Measurements from ENCODE around the gene MYO18A.

MYO18A gene

DNA sequence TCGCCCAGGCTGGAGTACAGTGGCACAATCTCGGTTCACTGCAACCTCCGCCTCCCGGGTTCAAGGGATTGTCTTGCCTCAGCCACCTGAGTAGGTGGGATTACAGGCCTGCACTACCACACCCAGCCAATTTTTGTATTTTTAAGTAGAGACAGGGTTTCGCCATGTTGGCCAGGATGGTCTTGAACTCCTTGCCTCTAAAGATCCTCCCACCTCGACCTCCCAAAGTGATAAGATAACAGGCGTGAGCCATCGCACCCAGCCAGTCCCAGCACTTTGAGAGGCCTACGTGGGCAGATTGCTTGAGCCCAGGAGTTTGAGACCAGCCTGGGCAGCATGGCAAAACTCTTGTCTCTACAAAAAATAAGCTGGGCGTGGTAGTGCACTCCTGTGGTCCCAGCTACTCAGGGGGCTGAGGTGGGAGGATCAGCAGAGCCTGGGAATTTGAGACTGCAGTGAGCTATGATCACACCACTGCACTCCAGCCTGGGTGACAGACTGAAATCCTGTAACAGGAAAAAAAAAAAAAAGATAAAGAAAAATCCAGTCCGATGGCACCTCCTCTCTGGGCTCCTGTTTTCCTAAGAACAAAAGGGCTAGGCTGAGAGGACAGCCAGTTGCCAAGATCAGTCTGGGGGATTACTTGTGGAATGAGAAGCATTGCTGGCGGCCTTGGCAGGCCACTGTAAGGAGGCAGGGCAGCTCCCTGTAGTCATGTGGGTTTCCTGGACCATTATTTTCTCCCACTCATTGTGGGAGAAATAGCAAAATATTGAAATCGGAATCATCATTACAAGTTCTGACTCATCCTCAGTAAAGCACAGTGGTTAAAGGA lies 140.2 kb downstream of the MYO18A start:
- Histone ChIP-seq H3K9ac (ENCODE audit: low read depth in 1 of 2, low read length in 2 of 2) (no peak overlapping the region), H3K4me3 (ENCODE audit: low read depth in 1 of 2, low read length in 2 of 2) (no peak overlapping the region)

DNA sequence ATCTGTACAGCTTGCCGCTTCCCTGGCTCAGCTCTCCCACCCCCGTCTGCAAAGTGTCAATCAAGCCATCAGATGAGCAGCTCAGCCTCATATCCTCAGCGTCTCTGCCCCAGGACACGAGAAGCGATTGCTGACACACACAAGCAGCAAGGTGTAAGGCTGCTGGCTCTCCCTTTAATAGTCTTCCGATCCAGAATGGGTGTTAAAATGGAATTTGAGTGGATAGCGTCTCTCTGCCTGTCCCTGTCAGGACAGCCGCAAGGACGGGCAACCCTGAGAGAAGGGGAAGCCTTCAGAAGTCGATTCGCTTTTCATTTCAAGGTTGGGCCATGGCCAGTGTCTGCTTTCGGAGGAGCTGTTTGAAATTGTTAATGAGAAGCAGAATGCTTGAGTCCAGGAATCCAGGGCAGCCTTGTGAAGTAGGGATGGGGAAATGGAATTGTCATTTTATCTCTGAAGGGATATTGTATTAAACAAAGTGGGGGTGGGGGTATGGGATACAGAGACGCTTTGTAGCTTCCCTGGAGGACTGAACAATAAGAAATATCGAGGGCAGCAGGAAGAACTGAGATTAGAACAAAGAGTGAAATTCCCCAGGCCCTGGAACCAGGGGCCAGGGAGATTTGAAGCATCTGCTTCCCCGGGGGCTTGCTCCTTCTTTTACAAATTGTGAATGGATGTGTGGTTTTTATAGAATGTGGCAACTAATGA lies 142.0 kb downstream of the MYO18A start:
- H3K4me1 ChIP-seq (ENCODE audit: control insufficient read depth in 1 of 2, insufficient read depth in 2 of 2, low read length in 2 of 2), result peaks cover 9 to 11% of the 10 kb centered on the region in 2 donors
- peaks cover 5 to 10% of the 10 kb centered on the region in 2 donors for H3K27me3 ChIP-seq (ENCODE audit: control insufficient read depth in 1 of 2, insufficient read depth in 2 of 2, low read length in 2 of 2)
- no peaks in the 10 kb centered on the region for H3K36me3 ChIP-seq (ENCODE audit: control insufficient read depth in 1 of 2, insufficient read depth in 2 of 2, low read length in 2 of 2)
- H3K27ac ChIP-seq (ENCODE audit: low read depth, low read length), result no peak overlapping the region
- H3K9ac ChIP-seq (ENCODE audit: low read depth in 1 of 2, low read length in 2 of 2), result no peak overlapping the region
- no peak overlapping the region for H3K4me3 ChIP-seq (ENCODE audit: low read depth in 1 of 2, low read length in 2 of 2)
- peaks cover 6 to 8% of the 10 kb centered on the region in 2 donors for H3K9me3 ChIP-seq (ENCODE audit: control insufficient read depth in 1 of 2, low read length in 2 of 2)

More for the DNA sequence above, 140.2 kb downstream of the MYO18A start:
- H3K27ac ChIP-seq (ENCODE audit: low read depth, low read length), result no peak overlapping the region
- peaks cover 4 to 10% of the 10 kb centered on the region in 2 donors for H3K27me3 ChIP-seq (ENCODE audit: control insufficient read depth in 1 of 2, insufficient read depth in 2 of 2, low read length in 2 of 2)
- H3K4me1 ChIP-seq (ENCODE audit: control insufficient read depth in 1 of 2, insufficient read depth in 2 of 2, low read length in 2 of 2), result peaks cover 16 to 18% of the 10 kb centered on the region in 2 donors
- no peaks in the 10 kb centered on the region for H3K36me3 ChIP-seq (ENCODE audit: control insufficient read depth in 1 of 2, insufficient read depth in 2 of 2, low read length in 2 of 2)
- peaks cover 0 to under 1% of the 10 kb centered on the region in 2 donors for H3K9me3 ChIP-seq (ENCODE audit: control insufficient read depth in 1 of 2, low read length in 2 of 2)

DNA sequence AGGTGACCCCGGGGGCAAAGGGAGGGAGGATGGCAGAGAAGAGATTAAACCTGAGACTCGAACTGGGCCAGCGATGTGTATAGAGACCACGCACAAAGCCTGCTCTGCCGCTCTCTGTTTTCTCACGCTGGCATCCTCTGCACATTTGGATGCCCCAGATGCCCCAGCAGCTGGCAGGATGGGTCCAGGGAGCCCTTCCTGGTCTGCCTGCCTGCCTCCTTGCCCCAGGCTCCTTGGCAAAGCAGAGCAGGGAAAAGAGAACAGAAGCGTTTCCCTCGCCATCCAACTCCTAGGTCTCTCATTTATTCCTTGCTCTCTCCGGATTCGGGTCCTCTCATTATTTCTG lies 142.5 kb downstream of the MYO18A start:
- Histone ChIP-seq H3K4me3 (ENCODE audit: low read depth in 1 of 2, low read length in 2 of 2) (no peak overlapping the region), H3K4me1 (ENCODE audit: control insufficient read depth in 1 of 2, insufficient read depth in 2 of 2, low read length in 2 of 2) (peaks cover 4 to 6% of the 10 kb centered on the region in 2 donors), H3K9ac (ENCODE audit: low read depth in 1 of 2, low read length in 2 of 2) (no peak overlapping the region)

DNA sequence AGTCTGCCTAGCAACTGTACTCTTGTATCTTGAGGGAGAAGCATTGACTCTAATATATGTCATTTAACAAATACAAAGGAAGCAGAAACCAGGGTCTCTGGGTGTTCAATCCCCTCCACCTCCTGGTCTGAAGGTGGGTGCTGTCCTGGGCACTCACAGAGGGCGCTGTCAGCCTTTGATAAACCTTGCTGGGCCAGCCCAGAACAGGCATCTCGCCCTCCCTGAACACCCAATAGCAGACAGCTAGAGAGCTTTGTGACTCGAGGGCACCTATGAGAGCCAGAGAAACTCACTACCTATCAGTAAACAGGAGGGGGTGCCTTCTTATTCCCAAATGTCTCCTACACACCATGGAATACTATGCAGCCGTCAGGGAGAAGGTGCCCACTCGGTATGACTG lies 143.6 kb downstream of the MYO18A start:
- Histone ChIP-seq H3K4me1 (ENCODE audit: control insufficient read depth in 1 of 2, insufficient read depth in 2 of 2, low read length in 2 of 2) (no peaks in the 10 kb centered on the region), H3K9me3 (ENCODE audit: control insufficient read depth in 1 of 2, low read length in 2 of 2) (peaks cover 6 to 8% of the 10 kb centered on the region in 2 donors), H3K27me3 (ENCODE audit: control insufficient read depth in 1 of 2, insufficient read depth in 2 of 2, low read length in 2 of 2) (peaks cover 16 to 17% of the 10 kb centered on the region in 2 donors), H3K4me3 (ENCODE audit: low read depth in 1 of 2, low read length in 2 of 2) (no peak overlapping the region), H3K9ac (ENCODE audit: low read depth in 1 of 2, low read length in 2 of 2) (no peak overlapping the region), H3K36me3 (ENCODE audit: control insufficient read depth in 1 of 2, insufficient read depth in 2 of 2, low read length in 2 of 2) (no peaks in the 10 kb centered on the region), H3K27ac (ENCODE audit: low read depth, low read length) (no peak overlapping the region)

More for the DNA sequence above, 142.5 kb downstream of the MYO18A start:
- Histone ChIP-seq H3K27me3 (ENCODE audit: control insufficient read depth in 1 of 2, insufficient read depth in 2 of 2, low read length in 2 of 2) (peaks cover 10% of the 10 kb centered on the region in 2 donors), H3K27ac (ENCODE audit: low read depth, low read length) (no peak overlapping the region), H3K36me3 (ENCODE audit: control insufficient read depth in 1 of 2, insufficient read depth in 2 of 2, low read length in 2 of 2) (no peaks in the 10 kb centered on the region), H3K9me3 (ENCODE audit: control insufficient read depth in 1 of 2, low read length in 2 of 2) (peaks cover 6 to 8% of the 10 kb centered on the region in 2 donors)

DNA sequence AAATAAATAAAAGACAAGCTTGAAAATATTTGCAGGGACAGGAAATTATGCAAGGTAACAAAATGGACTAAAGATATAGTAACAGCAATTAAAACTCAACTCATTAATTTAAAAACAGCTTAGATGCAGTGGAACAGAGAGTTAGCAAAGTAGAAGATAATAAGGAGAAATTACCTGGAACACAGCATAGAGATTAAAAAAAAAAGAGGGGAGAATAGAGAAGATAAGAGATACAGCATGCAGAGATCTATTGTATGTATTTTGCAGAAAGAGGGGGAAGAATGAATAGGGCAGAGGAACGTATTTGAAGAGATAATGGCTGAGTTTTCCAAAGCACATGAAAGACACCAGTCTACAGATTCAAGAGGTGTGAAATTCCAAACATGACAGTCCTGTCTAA lies 145.7 kb downstream of the MYO18A start:
- Histone ChIP-seq H3K9me3 (ENCODE audit: control insufficient read depth in 1 of 2, low read length in 2 of 2) (peaks cover 6 to 8% of the 10 kb centered on the region in 2 donors), H3K27me3 (ENCODE audit: control insufficient read depth in 1 of 2, insufficient read depth in 2 of 2, low read length in 2 of 2) (peaks cover 17 to 21% of the 10 kb centered on the region in 2 donors), H3K27ac (ENCODE audit: low read depth, low read length) (no peak overlapping the region), H3K4me1 (ENCODE audit: control insufficient read depth in 1 of 2, insufficient read depth in 2 of 2, low read length in 2 of 2) (no peaks in the 10 kb centered on the region), H3K36me3 (ENCODE audit: control insufficient read depth in 1 of 2, insufficient read depth in 2 of 2, low read length in 2 of 2) (no peaks in the 10 kb centered on the region), H3K4me3 (ENCODE audit: low read depth in 1 of 2, low read length in 2 of 2) (no peak overlapping the region), H3K9ac (ENCODE audit: low read depth in 1 of 2, low read length in 2 of 2) (no peak overlapping the region)

DNA sequence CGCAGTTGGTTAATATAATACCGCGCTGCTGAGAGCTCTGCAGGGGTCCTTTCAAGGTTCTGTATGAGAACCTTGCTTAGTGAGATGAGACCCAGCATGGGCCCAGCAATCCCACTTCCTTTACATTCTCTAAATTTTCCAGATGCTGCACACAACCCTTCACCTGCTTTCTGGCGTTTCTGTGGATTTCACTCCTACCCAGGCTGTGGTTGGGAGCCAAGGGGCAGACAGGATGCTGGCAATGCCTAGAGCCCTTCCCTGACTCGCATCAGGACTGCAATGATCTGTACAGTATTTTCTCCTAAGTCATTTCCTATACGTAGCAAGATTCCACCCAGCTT lies 147.4 kb downstream of the MYO18A start:
- Histone ChIP-seq H3K4me1 (ENCODE audit: control insufficient read depth in 1 of 2, insufficient read depth in 2 of 2, low read length in 2 of 2) (no peaks in the 10 kb centered on the region), H3K4me3 (ENCODE audit: low read depth in 1 of 2, low read length in 2 of 2) (no peak overlapping the region), H3K9me3 (ENCODE audit: control insufficient read depth in 1 of 2, low read length in 2 of 2) (peaks cover 6 to 8% of the 10 kb centered on the region in 2 donors), H3K27me3 (ENCODE audit: control insufficient read depth in 1 of 2, insufficient read depth in 2 of 2, low read length in 2 of 2) (peaks cover 17 to 21% of the 10 kb centered on the region in 2 donors), H3K27ac (ENCODE audit: low read depth, low read length) (no peak overlapping the region), H3K36me3 (ENCODE audit: control insufficient read depth in 1 of 2, insufficient read depth in 2 of 2, low read length in 2 of 2) (no peaks in the 10 kb centered on the region), H3K9ac (ENCODE audit: low read depth in 1 of 2, low read length in 2 of 2) (no peak overlapping the region)

DNA sequence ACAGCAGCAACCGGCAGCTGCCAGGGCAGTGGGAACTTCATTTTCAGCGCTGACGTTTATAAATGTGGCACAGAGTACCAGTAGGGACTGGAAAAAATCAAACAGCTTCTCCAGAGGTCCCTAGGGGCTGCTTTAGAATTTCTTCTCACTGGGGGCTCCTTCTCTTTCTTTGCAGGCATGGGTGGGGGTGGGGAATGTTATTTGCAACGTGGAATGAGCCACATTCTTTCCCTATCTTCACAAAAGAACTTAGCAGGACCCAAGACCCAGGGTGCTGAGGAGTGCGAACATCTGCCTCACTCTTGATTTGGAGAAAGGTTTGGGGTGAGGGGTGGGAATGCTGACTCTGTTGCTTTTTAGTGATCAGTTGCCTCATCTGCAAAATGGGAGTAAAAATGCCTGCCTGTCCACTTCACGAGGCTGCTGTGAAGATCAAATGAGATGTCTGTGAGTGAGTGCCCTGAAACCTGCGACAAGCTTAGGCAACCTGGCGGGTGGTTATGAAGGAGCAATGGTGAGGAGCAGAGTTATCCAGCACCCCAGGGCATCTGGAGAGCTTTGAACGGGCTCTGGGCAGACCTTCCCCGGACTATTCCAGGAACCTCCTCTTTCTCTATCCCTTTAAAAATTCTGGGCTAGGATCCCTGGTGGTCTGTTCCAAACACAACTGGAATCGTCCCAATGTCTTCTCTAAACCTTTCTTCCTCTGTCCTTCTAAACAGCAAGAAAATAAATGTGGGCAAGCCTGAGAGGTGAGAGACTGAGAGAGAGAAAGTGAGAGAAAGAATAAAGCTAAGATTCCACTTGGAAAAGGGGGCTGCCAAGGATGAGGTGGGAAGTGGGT lies 148.0 kb downstream of the MYO18A start:
- H3K27me3 ChIP-seq (ENCODE audit: control insufficient read depth in 1 of 2, insufficient read depth in 2 of 2, low read length in 2 of 2), result peaks cover 20 to 21% of the 10 kb centered on the region in 2 donors
- H3K4me1 ChIP-seq (ENCODE audit: control insufficient read depth in 1 of 2, insufficient read depth in 2 of 2, low read length in 2 of 2), result no peaks in the 10 kb centered on the region
- H3K36me3 ChIP-seq (ENCODE audit: control insufficient read depth in 1 of 2, insufficient read depth in 2 of 2, low read length in 2 of 2), result no peaks in the 10 kb centered on the region
- no peak overlapping the region for H3K27ac ChIP-seq (ENCODE audit: low read depth, low read length)
- H3K9me3 ChIP-seq (ENCODE audit: control insufficient read depth in 1 of 2, low read length in 2 of 2), result peaks cover 6 to 8% of the 10 kb centered on the region in 2 donors
- no peak overlapping the region for H3K9ac ChIP-seq (ENCODE audit: low read depth in 1 of 2, low read length in 2 of 2)
- H3K4me3 ChIP-seq (ENCODE audit: low read depth in 1 of 2, low read length in 2 of 2), result no peak overlapping the region

DNA sequence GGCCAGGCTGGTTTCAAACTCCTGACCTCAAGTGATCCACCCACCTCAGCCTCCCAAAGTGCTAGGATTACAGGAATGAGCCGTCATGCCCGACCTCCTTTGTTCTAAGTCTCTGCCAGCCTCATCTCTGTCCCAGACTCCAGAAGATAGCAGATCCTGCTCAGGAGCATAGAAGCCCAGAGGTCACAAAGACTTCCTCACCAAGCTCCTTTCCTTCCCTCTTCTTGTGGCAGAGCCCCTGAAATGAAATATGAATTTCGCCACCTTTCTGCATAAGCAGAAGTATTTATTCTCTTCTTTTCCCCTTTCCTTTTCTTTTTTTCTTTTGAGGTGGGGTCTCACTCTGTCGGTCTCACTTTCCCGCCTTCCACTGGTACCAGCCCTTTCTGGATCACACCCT lies 148.7 kb downstream of the MYO18A start:
- Histone ChIP-seq H3K36me3 (ENCODE audit: control insufficient read depth in 1 of 2, insufficient read depth in 2 of 2, low read length in 2 of 2) (no peaks in the 10 kb centered on the region), H3K4me3 (ENCODE audit: low read depth in 1 of 2, low read length in 2 of 2) (no peak overlapping the region), H3K4me1 (ENCODE audit: control insufficient read depth in 1 of 2, insufficient read depth in 2 of 2, low read length in 2 of 2) (no peaks in the 10 kb centered on the region), H3K9ac (ENCODE audit: low read depth in 1 of 2, low read length in 2 of 2) (no peak overlapping the region), H3K27me3 (ENCODE audit: control insufficient read depth in 1 of 2, insufficient read depth in 2 of 2, low read length in 2 of 2) (peaks cover 18 to 22% of the 10 kb centered on the region in 2 donors), H3K9me3 (ENCODE audit: control insufficient read depth in 1 of 2, low read length in 2 of 2) (peaks cover 6 to 8% of the 10 kb centered on the region in 2 donors), H3K27ac (ENCODE audit: low read depth, low read length) (no peak overlapping the region)

DNA sequence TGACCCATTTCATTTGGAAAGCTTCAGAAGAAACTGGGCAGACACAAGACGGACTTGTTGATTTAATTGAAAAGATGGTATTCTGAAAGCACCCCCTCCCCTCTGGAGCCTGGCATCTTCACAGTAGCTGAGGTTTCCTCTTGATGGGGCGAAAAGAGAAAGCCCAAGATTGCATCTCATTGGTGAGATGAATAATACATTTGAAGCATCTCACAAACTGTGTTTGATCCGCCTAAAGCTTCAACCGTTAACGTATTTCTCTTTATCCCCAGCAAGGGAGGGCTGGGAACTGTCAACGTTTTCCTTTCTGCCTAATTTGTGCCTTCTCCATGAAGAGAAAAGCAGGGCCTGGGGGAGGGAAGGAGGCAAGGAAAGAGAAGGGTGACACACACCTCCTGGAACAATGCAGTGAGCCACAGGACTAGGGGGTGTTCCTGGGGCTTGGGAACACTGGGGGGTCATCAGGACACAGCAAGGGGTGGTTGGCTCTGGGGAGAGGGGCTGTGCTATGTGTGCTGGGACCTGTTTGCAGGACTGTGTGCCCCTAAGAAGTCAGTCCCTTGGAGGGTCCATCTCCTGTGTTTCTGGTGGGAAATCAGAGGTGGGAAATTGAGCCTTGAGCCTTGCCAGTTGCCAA lies 155.8 kb downstream of the MYO18A start:
- Histone ChIP-seq H3K36me3 (ENCODE audit: control insufficient read depth in 1 of 2, insufficient read depth in 2 of 2, low read length in 2 of 2) (no peaks in the 10 kb centered on the region), H3K9ac (ENCODE audit: low read depth in 1 of 2, low read length in 2 of 2) (no peak overlapping the region), H3K4me1 (ENCODE audit: control insufficient read depth in 1 of 2, insufficient read depth in 2 of 2, low read length in 2 of 2) (peaks cover 0 to 7% of the 10 kb centered on the region in 2 donors), H3K27ac (ENCODE audit: low read depth, low read length) (no peak overlapping the region), H3K9me3 (ENCODE audit: control insufficient read depth in 1 of 2, low read length in 2 of 2) (no peaks in the 10 kb centered on the region), H3K4me3 (ENCODE audit: low read depth in 1 of 2, low read length in 2 of 2) (no peak overlapping the region), H3K27me3 (ENCODE audit: control insufficient read depth in 1 of 2, insufficient read depth in 2 of 2, low read length in 2 of 2) (peaks cover 19 to 24% of the 10 kb centered on the region in 2 donors)
